ENCODE results near the gene ACSS3. TPM values are rescaled to one million over a fixed set of nuclear protein-coding genes. Genes with fewer than 3 reads are reported as not detected.

Gene ACSS3
- total and polyA plus RNA-seq, 2 donors (not counting 3 experiments of a cell fraction or from before 2014, with no cell fraction given), result 0.12 to 0.86 TPM

DNA sequence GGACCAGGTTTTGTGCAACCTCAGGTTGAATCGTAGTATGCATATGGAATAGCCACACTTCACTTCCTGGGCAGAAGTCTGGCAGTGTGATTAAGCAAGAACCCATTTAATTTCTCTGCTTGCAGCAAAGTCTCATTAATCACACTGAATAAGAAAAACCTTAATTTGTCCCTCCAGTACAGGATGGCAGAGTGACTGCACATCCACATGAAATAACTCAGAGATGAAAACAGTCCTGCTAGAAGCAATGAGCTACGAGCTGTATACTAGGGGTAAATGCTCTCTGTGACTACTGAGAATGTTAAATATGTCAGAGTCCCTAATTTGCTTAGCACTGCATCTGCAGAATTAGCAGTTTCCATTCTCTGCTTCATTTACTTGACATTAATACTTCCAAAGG, 88.9 kb downstream of the ACSS3 start:
- Histone ChIP-seq H3K9me3 (replicated peaks; ENCODE audit: control insufficient read depth, insufficient read depth, low read length) (no peaks in the 10 kb centered on the region), H3K4me2 (ENCODE audit: insufficient read depth, low read length) (no peak overlapping the region), H3K36me3 (ENCODE audit: control insufficient read depth in 2 of 2, extremely low read depth in 1 of 2, insufficient read depth in 2 of 2, low read length in 2 of 2) (no peaks in the 10 kb centered on the region), H3K79me2 (ENCODE audit: control insufficient read depth, insufficient read depth, low read length) (no peaks in the 10 kb centered on the region), H3K27me3 (ENCODE audit: control insufficient read depth in 2 of 2, insufficient read depth in 2 of 2, low read length in 2 of 2) (no peaks in the 10 kb centered on the region), H3K9me1 (replicated peaks; ENCODE audit: control insufficient read depth, extremely low read depth, insufficient read depth, low read length) (no peaks in the 10 kb centered on the region), H2AFZ (ENCODE audit: low read depth, low read length) (no peak overlapping the region), H3K9ac (replicated peaks; ENCODE audit: extremely low read depth, insufficient read depth, low read length) (no peak overlapping the region), H3K4me3 (replicated peaks in 1 of 3; ENCODE audit: insufficient read depth in 1 of 3, low read depth in 1 of 3, low read length in 3 of 3) (no peak overlapping the region), H3K27ac (ENCODE audit: insufficient read depth, low read depth, low read length) (no peak overlapping the region), H4K20me1 (replicated peaks; ENCODE audit: control insufficient read depth, extremely low read depth, insufficient read depth, low read length) (no peaks in the 10 kb centered on the region), H3K4me1 (ENCODE audit: control insufficient read depth, extremely low read depth, insufficient read depth, low read length) (peaks cover 8% of the 10 kb centered on the region)
- intact Hi-C loops (cut with micrococcal nuclease) (no loop called here), dilution Hi-C loops (cut with MboI; ENCODE audit: extremely low pct_ligation_motif_present, low sequenced_read_pairs) (no loop called here)
- CTCF ChIA-PET, result interaction anchor here (1.8 kb wide), 1 partner anchor 329 kb away, joined by 5 read pairs; no protein-coding TSS in a partner anchor
- FAIRE-seq, result no peak
- DNase-seq (ENCODE audit: low read depth, low spot score), result no peak
- BruUV-seq (replicated peaks), result no TSS peak
- no peak for TF ChIP-seq EZH2 (IDR thresholded peaks at IDR 0.05; ENCODE audit: borderline replicate concordance, low read depth, low read length, severe bottlenecking)
- no peak for TF ChIP-seq POLR2AphosphoS5 (IDR thresholded peaks at IDR 0.05; ENCODE audit: insufficient read depth, low read depth, low read length)
- TF ChIP-seq CTCF (IDR thresholded peaks at IDR 0.05; ENCODE audit: extremely low read depth in 1 of 2, insufficient read depth in 1 of 2, low read depth in 1 of 2, low read length in 2 of 2), result no peak
- POLR2A ChIA-PET, result no interaction called here

GRCh38 chr12:81167694-81168093, 89.8 kb downstream of the ACSS3 start:
- no peaks in the 10 kb centered on the region for H3K9me1 ChIP-seq (replicated peaks; ENCODE audit: control insufficient read depth, extremely low read depth, insufficient read depth, low read length)
- H3K79me2 ChIP-seq (ENCODE audit: control insufficient read depth, insufficient read depth, low read length), result no peaks in the 10 kb centered on the region
- DNase-seq (ENCODE audit: low read depth, low spot score) (peak; percentile 19), FAIRE-seq (peak; percentile 59)
- no peak overlapping the region for H2AFZ ChIP-seq (ENCODE audit: low read depth, low read length)
- no peak overlapping the region for H3K9ac ChIP-seq (replicated peaks; ENCODE audit: extremely low read depth, insufficient read depth, low read length)
- no TSS peak for BruUV-seq (replicated peaks)
- intact Hi-C loops (cut with micrococcal nuclease), result no loop called here
- peaks cover 8% of the 10 kb centered on the region for H3K4me1 ChIP-seq (ENCODE audit: control insufficient read depth, extremely low read depth, insufficient read depth, low read length)
- TF ChIP-seq MYC (IDR thresholded peaks at IDR 0.05; ENCODE audit: low read depth, low read length), result no peak
- TF ChIP-seq POLR2AphosphoS5 (IDR thresholded peaks at IDR 0.05; ENCODE audit: insufficient read depth, low read depth, low read length), result no peak
- no peak for TF ChIP-seq MAX (IDR thresholded peaks at IDR 0.05; ENCODE audit: insufficient read depth, insufficient read length)
- TF ChIP-seq JUN (IDR thresholded peaks at IDR 0.05; ENCODE audit: borderline replicate concordance, insufficient read depth, insufficient read length, low read depth), result peak; percentile 12
- TF ChIP-seq FOS (IDR thresholded peaks at IDR 0.05; ENCODE audit: borderline replicate concordance, insufficient read depth, low read length), result no peak
- TF ChIP-seq GATA2 (IDR thresholded peaks at IDR 0.05; ENCODE audit: insufficient read depth, insufficient read length, low read depth, low read length), result peak; percentile 32
- no peak for TF ChIP-seq EZH2 (IDR thresholded peaks at IDR 0.05; ENCODE audit: borderline replicate concordance, low read depth, low read length, severe bottlenecking)
- TF ChIP-seq CTCF (IDR thresholded peaks at IDR 0.05; ENCODE audit: extremely low read depth in 1 of 2, insufficient read depth in 1 of 2, low read depth in 1 of 2, low read length in 2 of 2), result no peak
- TF ChIP-seq POLR2A (IDR thresholded peaks at IDR 0.05; ENCODE audit: low read depth, low read length), result no peak
- dilution Hi-C loops (cut with MboI; ENCODE audit: extremely low pct_ligation_motif_present, low sequenced_read_pairs), result no loop called here
- no peak overlapping the region for H3K27ac ChIP-seq (ENCODE audit: insufficient read depth, low read depth, low read length)
- ChIA-PET POLR2A (no interaction called here), CTCF (no interaction called here)
- H3K4me3 ChIP-seq (replicated peaks in 1 of 3; ENCODE audit: insufficient read depth in 1 of 3, low read depth in 1 of 3, low read length in 3 of 3), result no peak overlapping the region
- H3K27me3 ChIP-seq (ENCODE audit: control insufficient read depth in 2 of 2, insufficient read depth in 2 of 2, low read length in 2 of 2), result no peaks in the 10 kb centered on the region
- H4K20me1 ChIP-seq (replicated peaks; ENCODE audit: control insufficient read depth, extremely low read depth, insufficient read depth, low read length), result no peaks in the 10 kb centered on the region
- H3K9me3 ChIP-seq (replicated peaks; ENCODE audit: control insufficient read depth, insufficient read depth, low read length), result no peaks in the 10 kb centered on the region
- H3K4me2 ChIP-seq (ENCODE audit: insufficient read depth, low read length), result no peak overlapping the region
- no peaks in the 10 kb centered on the region for H3K36me3 ChIP-seq (ENCODE audit: control insufficient read depth in 2 of 2, extremely low read depth in 1 of 2, insufficient read depth in 2 of 2, low read length in 2 of 2)

Measured in endothelial cell of umbilical vein (primary cell).